Activated CD4-positive, alpha-beta memory T cell treated with anti-CD3 and anti-CD28 coated beads for 36 hours (primary cell): ENCODE results near the gene PSMD6. TPM values are rescaled to one million over a fixed set of nuclear protein-coding genes. Genes with fewer than 3 reads are reported as not detected.

Source experiments
- CTCF ChIA-PET: fragments of 350-600 bp; sonication (Branson Sonifier 250); formaldehyde crosslinking; loops from one replicate; lab custom pipeline; 2021; ENCODE audit warnings: antibody characterized with exemption, inconsistent platforms; lab: Charles Lee
- POLR2A ChIA-PET: fragments of 350-600 bp; sonication (Branson Sonifier 250); formaldehyde crosslinking; loops from one replicate; lab custom pipeline; 2021; ENCODE audit warnings: antibody characterized with exemption; lab: Charles Lee
- DNase-seq: peaks from one replicate; pipeline ENCODE4 v3.0.0-alpha.2; 2020
- H3K27ac Mint-ChIP-seq: one replicate; pipeline ENCODE4 v1.8.0; 2021; ENCODE audit warnings: mixed read lengths
- H3K27me3 Mint-ChIP-seq: one replicate; pipeline ENCODE4 v1.8.0; 2021; ENCODE audit warnings: mixed read lengths
- H3K36me3 Mint-ChIP-seq: one replicate; pipeline ENCODE4 v1.8.0; 2021; ENCODE audit warnings: mixed read lengths
- H3K4me1 Mint-ChIP-seq: one replicate; pipeline ENCODE4 v1.8.0; 2021; ENCODE audit warnings: low read depth, mixed read lengths
- H3K4me3 Mint-ChIP-seq: one replicate; pipeline ENCODE4 v1.8.0; 2021; ENCODE audit warnings: mild to moderate bottlenecking, mixed read lengths
- H3K9me3 Mint-ChIP-seq: one replicate; pipeline ENCODE4 v1.8.0; 2021; ENCODE audit warnings: mixed read lengths
- intact Hi-C: fragments of 100-400 bp; cut with micrococcal nuclease; formaldehyde crosslinking; loops from one replicate; pipeline ENCODE4 v1.15.1; 2023
- total RNA-seq, 2 experiments: library from RNA; stranded (reverse); gene quantifications; one replicate each; pipeline ENCODE4 v1.2.3, GENCODE V29; 2021

The PSMD6 gene
- total RNA-seq, 2 experiments from 2014 or later: 104 to 109 TPM

GRCh38 chr3:63966007-63966406, 57.3 kb downstream of the PSMD6 start:
- Mint-ChIP-seq H3K4me3 (no peak overlapping the region), H3K4me1 (peaks cover 73% of the 10 kb centered on the region), H3K27ac (no peak overlapping the region), H3K36me3 (no peaks in the 10 kb centered on the region), H3K27me3 (no peaks in the 10 kb centered on the region), H3K9me3 (no peaks in the 10 kb centered on the region)
- ChIA-PET POLR2A (interaction anchor here (5.8 kb wide), 1 partner anchor 12 kb away, joined by 51 read pairs; no protein-coding TSS in a partner anchor), CTCF (interaction anchor here (2.0 to 25.3 kb wide), 3 partner anchors 8 to 28 kb away, joined by 4 to 360 read pairs (median 130); no protein-coding TSS in a partner anchor)
- intact Hi-C loops: loop anchor here (2.0 to 5.0 kb wide), 2 partner anchors 57 to 104 kb away; partner anchors contain the start of genes ATXN7, PSMD6 and THOC7
- no peak for DNase-seq

- peak; percentile 22 for DNase-seq
- H3K27ac Mint-ChIP-seq: peak overlapping the region; percentile 54
- POLR2A ChIA-PET: interaction anchor here (5.8 kb wide), 1 partner anchor 13 kb away, joined by 51 read pairs; no protein-coding TSS in a partner anchor
- CTCF ChIA-PET: interaction anchor here (0.9 to 25.3 kb wide), 4 partner anchors 14 to 66 kb away, joined by 3 to 360 read pairs (median 66); partner anchors contain the start of gene PSMD6
- H3K9me3 Mint-ChIP-seq: no peaks in the 10 kb centered on the region
- no peaks in the 10 kb centered on the region for H3K36me3 Mint-ChIP-seq
- H3K4me3 Mint-ChIP-seq: no peak overlapping the region
- peaks cover 70% of the 10 kb centered on the region for H3K4me1 Mint-ChIP-seq
- intact Hi-C loops: loop anchor here (2.0 to 5.0 kb wide), 2 partner anchors 14 to 103 kb away; partner anchors contain the start of genes ATXN7 and THOC7
- no peaks in the 10 kb centered on the region for H3K27me3 Mint-ChIP-seq
Measured at GRCh38 chr3:63964681-63965485, 58.4 kb downstream of the PSMD6 start.

- intact Hi-C loops: no loop called here
- DNase-seq: no peak
- POLR2A ChIA-PET: interaction anchor here (5.8 kb wide), 1 partner anchor 15 kb away, joined by 51 read pairs; no protein-coding TSS in a partner anchor
- peaks cover 66% of the 10 kb centered on the region for H3K4me1 Mint-ChIP-seq
- no peaks in the 10 kb centered on the region for H3K36me3 Mint-ChIP-seq
- H3K4me3 Mint-ChIP-seq: no peak overlapping the region
- no peaks in the 10 kb centered on the region for H3K9me3 Mint-ChIP-seq
- CTCF ChIA-PET: interaction anchor here (1.3 to 25.3 kb wide), 5 partner anchors 9 to 46 kb away, joined by 3 to 360 read pairs (median 24); no protein-coding TSS in a partner anchor
- no peak overlapping the region for H3K27ac Mint-ChIP-seq
- H3K27me3 Mint-ChIP-seq: no peaks in the 10 kb centered on the region
Measured at GRCh38 chr3:63963496-63963895, 59.8 kb downstream of the PSMD6 start.

GRCh38 chr3:63961891-63962290, 61.4 kb downstream of the PSMD6 start:
- intact Hi-C loops: loop anchor here (1.0 kb wide), 1 partner anchor 31 kb away; no protein-coding TSS in a partner anchor
- CTCF ChIA-PET: interaction anchor here (0.6 to 25.3 kb wide), 18 partner anchors 9 to 97 kb away, joined by 3 to 360 read pairs (median 4); partner anchors contain the start of gene PSMD6
- POLR2A ChIA-PET: no interaction called here
- H3K9me3 Mint-ChIP-seq: no peaks in the 10 kb centered on the region
- H3K4me1 Mint-ChIP-seq: peaks cover 63% of the 10 kb centered on the region
- no peak overlapping the region for H3K27ac Mint-ChIP-seq
- DNase-seq: no peak
- no peaks in the 10 kb centered on the region for H3K36me3 Mint-ChIP-seq
- H3K4me3 Mint-ChIP-seq: no peak overlapping the region
- H3K27me3 Mint-ChIP-seq: no peaks in the 10 kb centered on the region

Other genes with a start within 250 kb of the PSMD6 start
- gene C3orf49, start 204.2 kb downstream of the PSMD6 start, total RNA-seq: not detected
- gene THOC7, start 159.7 kb downstream of the PSMD6 start, total RNA-seq: 10 to 100 TPM; 85.2 to 88.9 TPM
- gene ATXN7, start 159.6 kb downstream of the PSMD6 start, total RNA-seq: 10 to 100 TPM; 26.3 to 29.4 TPM
- not detected for gene SCAANT1, start 111.1 kb downstream of the PSMD6 start, total RNA-seq
- not detected for gene PRICKLE2, start 202.0 kb upstream of the PSMD6 start, total RNA-seq